IPS DF 4.7 (cell line): ENCODE measurements around the gene PGAM1.
"Not testable (repeated sequence)": the region's sequence is repeated elsewhere in the genome, so short reads cannot be mapped to it uniquely, and the experiment has no call there.

Experiments used
- DNase-seq: peaks from one replicate; pipeline ENCODE4 v3.0.0-alpha.2; 2013; ENCODE audit warnings: low spot score; ENCODE audit errors: extremely low read depth

The PGAM1 gene

GRCh38 chr10:97425964-97426775 lies at the start of gene PGAM1:
Gene PGAM1, plus strand, starts transcription at chr10:97426191. Its CDS starts 117 bp downstream, at chr10:97426308.
- no peak for DNase-seq

GRCh38 chr10:97376413-97376812 lies 49.6 kb upstream of the PGAM1 start:
- DNase-seq = no peak

- DNase-seq = no peak
Measured at GRCh38 chr10:97378933-97379921, 46.8 kb upstream of the PGAM1 start.

- no peak for DNase-seq
Measured at GRCh38 chr10:97380516-97380915, 45.5 kb upstream of the PGAM1 start.

- DNase-seq = no peak
Measured at GRCh38 chr10:97381626-97382025, 44.4 kb upstream of the PGAM1 start.

GRCh38 chr10:97383159-97383558 lies 42.8 kb upstream of the PGAM1 start:
- no peak for DNase-seq

GRCh38 chr10:97384156-97384555 lies 41.8 kb upstream of the PGAM1 start:
- DNase-seq = no peak

GRCh38 chr10:97384641-97385040 lies 41.4 kb upstream of the PGAM1 start:
- DNase-seq = no peak

- DNase-seq = no peak
Measured at GRCh38 chr10:97385565-97385964, 40.4 kb upstream of the PGAM1 start.

GRCh38 chr10:97388152-97388551 lies 37.8 kb upstream of the PGAM1 start:
- no peak for DNase-seq

- no peak for DNase-seq
Measured at GRCh38 chr10:97390091-97390490, 35.9 kb upstream of the PGAM1 start.

- no peak for DNase-seq
Measured at GRCh38 chr10:97393034-97393573, 32.9 kb upstream of the PGAM1 start.

GRCh38 chr10:97396056-97396455 lies 29.9 kb upstream of the PGAM1 start:
- no peak for DNase-seq

- DNase-seq = no peak
Measured at GRCh38 chr10:97399843-97400545, 26.0 kb upstream of the PGAM1 start.

GRCh38 chr10:97400665-97401454 lies 25.1 kb upstream of the PGAM1 start, which contains the start of gene RRP12:
Gene RRP12, minus strand, starts transcription at chr10:97401340. Its CDS starts 109 bp downstream, at chr10:97401231.
- peak; percentile 97 for DNase-seq

GRCh38 chr10:97401455-97401919 lies 24.5 kb upstream of the PGAM1 start:
- DNase-seq = no peak

- no peak for DNase-seq
Measured at GRCh38 chr10:97404044-97404443, 21.9 kb upstream of the PGAM1 start.

- DNase-seq = no peak
Measured at GRCh38 chr10:97406064-97406463, 19.9 kb upstream of the PGAM1 start.

- not testable (repeated sequence) for DNase-seq
Measured at GRCh38 chr10:97406483-97406882, 19.5 kb upstream of the PGAM1 start.
